ENCODE data around the gene PID1. TPM values are rescaled to one million over a fixed set of nuclear protein-coding genes. Genes with fewer than 3 reads are reported as not detected.
A peak's percentile ranks its signal among the peaks of the same experiment; 100 is the strongest.

PID1 gene
- total RNA-seq, 1 donor from 2014 or later, result 5.3 TPM

DNA sequence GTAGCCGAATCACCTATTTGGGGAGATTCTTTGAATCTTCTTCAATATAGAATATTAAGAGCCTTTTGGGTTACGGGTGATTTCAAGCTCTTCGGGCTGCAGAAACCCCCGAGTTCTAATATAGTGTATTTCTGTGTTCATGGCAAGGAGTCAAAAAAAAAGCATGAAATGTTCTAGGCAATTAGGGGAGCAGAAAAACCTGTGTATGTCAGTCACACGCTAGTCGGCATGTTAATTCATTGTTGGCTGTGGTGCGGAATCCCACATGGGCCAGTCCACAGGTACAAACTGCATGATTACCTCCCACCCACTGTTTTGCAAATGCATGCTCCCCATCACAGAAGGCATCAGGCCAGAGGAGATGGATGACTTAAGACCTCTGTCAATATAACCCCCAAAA lies 161.9 kb downstream of the PID1 start:
- Mint-ChIP-seq H3K27ac (ENCODE audit: unreplicated experiment) (no peak overlapping the region), H3K9me3 (ENCODE audit: unreplicated experiment) (no peaks in the 10 kb centered on the region), H3K27me3 (ENCODE audit: unreplicated experiment) (no peaks in the 10 kb centered on the region), H3K4me3 (ENCODE audit: unreplicated experiment) (no peak overlapping the region), H3K4me1 (ENCODE audit: low read depth, unreplicated experiment) (peaks cover 7% of the 10 kb centered on the region), H3K36me3 (ENCODE audit: unreplicated experiment) (no peaks in the 10 kb centered on the region)
- no peak for DNase-seq
- TF ChIP-seq CTCF (IDR thresholded peaks at IDR 0.05; ENCODE audit: partially characterized antibody, unreplicated experiment), result no peak

GRCh38 chr2:229107601-229108000 lies 163.5 kb downstream of the PID1 start:
- Mint-ChIP-seq H3K27ac (ENCODE audit: unreplicated experiment) (no peak overlapping the region), H3K4me3 (ENCODE audit: unreplicated experiment) (no peak overlapping the region)
- no peak for TF ChIP-seq CTCF (IDR thresholded peaks at IDR 0.05; ENCODE audit: partially characterized antibody, unreplicated experiment)

DNA sequence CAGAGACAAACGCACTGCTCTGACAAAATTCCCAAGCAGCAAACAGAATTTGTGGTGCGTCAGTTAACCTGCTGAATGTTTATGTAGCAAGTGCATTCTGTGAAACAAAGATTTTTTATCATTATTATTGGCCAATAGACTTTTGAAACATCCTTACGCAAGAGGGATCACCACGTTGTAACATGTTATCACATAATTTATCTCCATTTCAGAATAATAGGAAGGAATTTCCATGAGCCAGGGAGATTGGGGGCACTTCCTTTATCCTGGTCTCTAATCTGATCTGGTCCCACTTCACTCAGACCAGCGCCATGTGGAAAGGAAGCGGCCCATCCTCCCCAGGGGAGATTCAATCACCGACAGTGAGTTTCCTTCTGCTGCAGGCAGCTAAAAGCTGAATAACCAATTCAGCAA lies 166.1 kb downstream of the PID1 start:
- DNase-seq, result peak; percentile 53
- no peak for TF ChIP-seq CTCF (IDR thresholded peaks at IDR 0.05; ENCODE audit: partially characterized antibody, unreplicated experiment)
- Mint-ChIP-seq H3K27me3 (ENCODE audit: unreplicated experiment) (no peaks in the 10 kb centered on the region), H3K27ac (ENCODE audit: unreplicated experiment) (no peak overlapping the region), H3K36me3 (ENCODE audit: unreplicated experiment) (no peaks in the 10 kb centered on the region), H3K4me1 (ENCODE audit: low read depth, unreplicated experiment) (peaks cover 12% of the 10 kb centered on the region), H3K4me3 (ENCODE audit: unreplicated experiment) (no peak overlapping the region), H3K9me3 (ENCODE audit: unreplicated experiment) (peaks cover 3% of the 10 kb centered on the region)

More at GRCh38 chr2:229107601-229108000, 163.5 kb downstream of the PID1 start:
- Mint-ChIP-seq H3K27me3 (ENCODE audit: unreplicated experiment) (no peaks in the 10 kb centered on the region), H3K36me3 (ENCODE audit: unreplicated experiment) (no peaks in the 10 kb centered on the region), H3K4me1 (ENCODE audit: low read depth, unreplicated experiment) (peaks cover 10% of the 10 kb centered on the region), H3K9me3 (ENCODE audit: unreplicated experiment) (peaks cover 3% of the 10 kb centered on the region)
- no peak for DNase-seq

GRCh38 chr2:229104025-229104424 lies 167.1 kb downstream of the PID1 start:
- Mint-ChIP-seq H3K27me3 (ENCODE audit: unreplicated experiment) (no peaks in the 10 kb centered on the region), H3K4me3 (ENCODE audit: unreplicated experiment) (no peak overlapping the region), H3K27ac (ENCODE audit: unreplicated experiment) (no peak overlapping the region), H3K9me3 (ENCODE audit: unreplicated experiment) (peaks cover 3% of the 10 kb centered on the region), H3K4me1 (ENCODE audit: low read depth, unreplicated experiment) (peaks cover 12% of the 10 kb centered on the region), H3K36me3 (ENCODE audit: unreplicated experiment) (no peaks in the 10 kb centered on the region)
- no peak for DNase-seq
- no peak for TF ChIP-seq CTCF (IDR thresholded peaks at IDR 0.05; ENCODE audit: partially characterized antibody, unreplicated experiment)

- no peaks in the 10 kb centered on the region for H3K27me3 Mint-ChIP-seq (ENCODE audit: unreplicated experiment)
- TF ChIP-seq CTCF (IDR thresholded peaks at IDR 0.05; ENCODE audit: partially characterized antibody, unreplicated experiment), result no peak
- DNase-seq, result no peak
- H3K27ac Mint-ChIP-seq (ENCODE audit: unreplicated experiment), result no peak overlapping the region
- peaks cover 12% of the 10 kb centered on the region for H3K4me1 Mint-ChIP-seq (ENCODE audit: low read depth, unreplicated experiment)
- H3K9me3 Mint-ChIP-seq (ENCODE audit: unreplicated experiment), result peaks cover 3% of the 10 kb centered on the region
- no peaks in the 10 kb centered on the region for H3K36me3 Mint-ChIP-seq (ENCODE audit: unreplicated experiment)
- no peak overlapping the region for H3K4me3 Mint-ChIP-seq (ENCODE audit: unreplicated experiment)
Measured at GRCh38 chr2:229101314-229101713, 169.8 kb downstream of the PID1 start.
